Cardiac muscle cell (in vitro differentiated cells and primary cell): Measurements from ENCODE around the gene JMJD1C. TPM values are rescaled to one million over a fixed set of nuclear protein-coding genes. Genes with fewer than 3 reads are reported as not detected.

ENCODE experiments used
- DNase-seq, 2 donors: peaks; one replicate each; pipeline versions ENCODE4 v3.0.0 to v3.0.0-alpha.2; 2010 to 2017; ENCODE audit warnings: low read depth in 1 of 2, low spot score in 1 of 2
- H3K27ac ChIP-seq: fragments of 200-600 bp; sonication (generic); 2 replicates; pipeline ENCODE4 v1.5.1; 2016
- H3K27me3 ChIP-seq: fragments of 200-600 bp; sonication (generic); 2 replicates; pipeline ENCODE4 v1.6.0; 2016; ENCODE audit warnings: control low read depth
- H3K36me3 ChIP-seq: fragments of 200-600 bp; sonication (generic); 2 replicates; pipeline ENCODE4 v1.5.1; 2016; ENCODE audit warnings: control low read depth
- H3K4me1 ChIP-seq: fragments of 200-600 bp; sonication (generic); 2 replicates; pipeline ENCODE4 v1.8.1; 2017; ENCODE audit warnings: low read depth, mild to moderate bottlenecking, mixed run types
- H3K4me3 ChIP-seq: fragments of 200-600 bp; sonication (generic); 2 replicates; pipeline ENCODE4 v1.5.1; 2016; ENCODE audit warnings: mild to moderate bottlenecking
- H3K9me3 ChIP-seq: fragments of 200-600 bp; sonication (generic); 2 replicates; pipeline ENCODE4 v1.5.1; 2017; ENCODE audit warnings: low read depth, mild to moderate bottlenecking, control low read depth
- CTCF ChIP-seq: IDR thresholded peaks from 2 replicates; pipeline ENCODE4 v1.5.1; 2012; ENCODE audit warnings: low read depth, mild to moderate bottlenecking, low read length
- polyA plus RNA-seq: library from polyadenylated mRNA; unstranded; fragments of >200 nt; fragmentation: Nextera tagmentation; extraction: Ambion mirVana; gene quantifications from 2 replicates; pipeline ENCODE4 v1.2.1, GENCODE V29; 2016
- total RNA-seq: library from RNA; depleted of rRNA; stranded (reverse); fragments of >200 nt; gene quantifications from 2 replicates; pipeline ENCODE4 v1.2.3, GENCODE V29; 2016

JMJD1C gene
- total and polyA plus RNA-seq, 2 experiments from 2014 or later: 59.1 to 144 TPM

- no peak for TF ChIP-seq CTCF
- Histone ChIP-seq H3K9me3 (no peaks in the 10 kb centered on the region), H3K4me3 (no peak overlapping the region), H3K27ac (peak overlapping the region; percentile 4), H3K4me1 (peaks cover 7% of the 10 kb centered on the region), H3K27me3 (no peaks in the 10 kb centered on the region), H3K36me3 (peaks cover 77% of the 10 kb centered on the region)
- peak in 1 of 2 donors; percentile 94 for DNase-seq
These were observed 268.3 kb downstream of the JMJD1C start for GRCh38 chr10:63197344-63198092.

GRCh38 chr10:63192826-63193225, 273.0 kb downstream of the JMJD1C start:
- H3K9me3 ChIP-seq: no peaks in the 10 kb centered on the region
- H3K36me3 ChIP-seq: peaks cover 87% of the 10 kb centered on the region
- H3K27ac ChIP-seq: no peak overlapping the region
- no peaks in the 10 kb centered on the region for H3K4me1 ChIP-seq
- no peak for TF ChIP-seq CTCF
- H3K4me3 ChIP-seq: no peak overlapping the region
- H3K27me3 ChIP-seq: no peaks in the 10 kb centered on the region
- DNase-seq: peak in 1 of 2 donors; percentile 74

- Histone ChIP-seq H3K4me3 (no peak overlapping the region), H3K9me3 (no peaks in the 10 kb centered on the region), H3K27ac (no peak overlapping the region), H3K36me3 (peaks cover 59% of the 10 kb centered on the region), H3K27me3 (no peaks in the 10 kb centered on the region), H3K4me1 (peaks cover 31% of the 10 kb centered on the region)
- TF ChIP-seq CTCF: no peak
- no peak for DNase-seq
These were observed 290.2 kb downstream of the JMJD1C start for GRCh38 chr10:63175534-63175933.

DNA sequence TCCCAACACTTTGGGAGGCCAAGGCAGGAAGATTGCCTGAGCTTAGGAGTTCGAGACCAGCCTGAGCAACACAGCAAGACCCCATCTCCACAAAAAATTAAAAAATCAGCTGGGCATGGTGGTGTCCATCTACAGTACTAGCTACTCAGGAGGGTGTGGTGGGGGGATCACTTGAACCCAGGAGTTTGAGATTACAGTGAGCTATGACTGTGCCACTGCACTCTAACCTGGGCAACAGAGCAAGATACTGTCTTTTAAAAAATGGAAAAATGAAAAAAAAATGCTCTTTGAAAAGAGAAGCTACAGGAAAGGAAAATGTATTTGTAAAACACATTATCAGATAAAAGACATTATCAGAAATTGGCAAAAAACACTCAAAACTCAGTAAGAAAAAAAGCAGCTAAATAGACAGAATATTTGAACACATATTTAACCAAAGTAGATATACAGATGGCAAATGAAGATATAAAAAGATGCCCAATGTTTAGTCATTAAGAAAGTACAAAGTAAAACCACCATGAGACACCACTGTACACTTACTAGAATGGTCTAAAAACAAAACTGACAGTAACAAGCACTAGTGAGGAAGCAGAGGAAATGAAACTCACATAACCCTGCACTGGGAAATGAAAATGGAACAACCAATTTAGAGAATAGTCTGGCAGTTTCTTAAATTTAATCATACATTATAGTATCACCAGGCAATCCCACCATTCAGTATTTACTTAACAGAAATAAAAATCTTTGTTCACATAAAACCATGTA, 292.1 kb downstream of the JMJD1C start:
- Histone ChIP-seq H3K27ac (peak overlapping the region; percentile 85), H3K9me3 (no peaks in the 10 kb centered on the region), H3K4me3 (no peak overlapping the region), H3K4me1 (peaks cover 33% of the 10 kb centered on the region), H3K36me3 (peaks cover 53% of the 10 kb centered on the region), H3K27me3 (no peaks in the 10 kb centered on the region)
- DNase-seq: no peak
- no peak for TF ChIP-seq CTCF

DNA sequence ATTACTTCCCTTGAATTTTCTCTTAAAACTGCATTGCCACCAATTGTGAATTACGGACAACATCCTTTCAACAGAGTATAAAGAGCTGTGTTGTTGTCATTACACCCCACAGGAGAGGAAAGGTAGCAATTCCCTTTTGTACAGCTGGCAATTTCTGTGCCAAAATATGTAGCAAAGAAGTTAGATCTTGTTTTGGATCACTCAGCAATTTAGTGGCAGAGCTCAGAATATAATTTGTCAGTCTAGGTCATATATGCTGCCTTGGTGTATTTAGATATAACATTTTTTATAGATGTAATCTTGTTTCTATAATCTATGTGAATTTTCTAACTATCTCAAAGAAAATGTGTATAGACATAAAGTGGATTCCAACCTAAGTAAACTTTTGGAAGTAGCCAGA, 293.9 kb downstream of the JMJD1C start:
- H3K27ac ChIP-seq: peak overlapping the region; percentile 85
- no peak for DNase-seq
- peaks cover 33% of the 10 kb centered on the region for H3K4me1 ChIP-seq
- H3K36me3 ChIP-seq: peaks cover 49% of the 10 kb centered on the region
- no peak overlapping the region for H3K4me3 ChIP-seq
- no peak for TF ChIP-seq CTCF
- H3K27me3 ChIP-seq: no peaks in the 10 kb centered on the region
- no peaks in the 10 kb centered on the region for H3K9me3 ChIP-seq
